Measurements from ENCODE around the gene USP5.
A peak's percentile ranks its signal among the peaks of the same experiment; 100 is the strongest.

GRCh38 chr12:6873094-6874014 is 21.4 kb downstream of the USP5 start, which contains the start of gene SPSB2:
- TF ChIP-seq CTCF (IDR thresholded peaks at IDR 0.05) (peak in 1 of 3 donors; percentile 3), POLR2A (IDR thresholded peaks at IDR 0.05) (no peak), POLR2AphosphoS5 (IDR thresholded peaks at IDR 0.05) (peak; percentile 33 to 55 (median 40))

Data from breast epithelium (tissue), 3 donors.